ENCODE measurements around the gene HES2. TPM values are rescaled to one million over a fixed set of nuclear protein-coding genes. Genes with fewer than 3 reads are reported as not detected.
"Not testable (repeated sequence)": the region's sequence is repeated elsewhere in the genome, so short reads cannot be mapped to it uniquely, and the experiment has no call there.

The HES2 gene, protein sequence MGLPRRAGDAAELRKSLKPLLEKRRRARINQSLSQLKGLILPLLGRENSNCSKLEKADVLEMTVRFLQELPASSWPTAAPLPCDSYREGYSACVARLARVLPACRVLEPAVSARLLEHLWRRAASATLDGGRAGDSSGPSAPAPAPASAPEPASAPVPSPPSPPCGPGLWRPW
- polyA plus RNA-seq (ENCODE audit: insufficient read depth in 1 of 5, insufficient read length in 5 of 5, low replicate concordance in 1 of 5) = under 1 TPM; 0.04 to 0.24 (median 0.22) TPM
- long read RNA-seq, donor 1 = 0 reads
- long read RNA-seq, donor 2 = 0 reads
- long read RNA-seq, donor 3 = 0 reads
- long read RNA-seq, donor 4 = 0 reads
- long read RNA-seq, donor 5, partial matches to known transcripts = 0 of 1 reads
- long read RNA-seq, donor 5, other reads (novel, unspliced or antisense) = 0 of 1 reads
- long read RNA-seq, donor 6 = 0 reads
- long read RNA-seq, donor 7 = 0 reads
- long read RNA-seq, donor 8 = 0 reads

DNA sequence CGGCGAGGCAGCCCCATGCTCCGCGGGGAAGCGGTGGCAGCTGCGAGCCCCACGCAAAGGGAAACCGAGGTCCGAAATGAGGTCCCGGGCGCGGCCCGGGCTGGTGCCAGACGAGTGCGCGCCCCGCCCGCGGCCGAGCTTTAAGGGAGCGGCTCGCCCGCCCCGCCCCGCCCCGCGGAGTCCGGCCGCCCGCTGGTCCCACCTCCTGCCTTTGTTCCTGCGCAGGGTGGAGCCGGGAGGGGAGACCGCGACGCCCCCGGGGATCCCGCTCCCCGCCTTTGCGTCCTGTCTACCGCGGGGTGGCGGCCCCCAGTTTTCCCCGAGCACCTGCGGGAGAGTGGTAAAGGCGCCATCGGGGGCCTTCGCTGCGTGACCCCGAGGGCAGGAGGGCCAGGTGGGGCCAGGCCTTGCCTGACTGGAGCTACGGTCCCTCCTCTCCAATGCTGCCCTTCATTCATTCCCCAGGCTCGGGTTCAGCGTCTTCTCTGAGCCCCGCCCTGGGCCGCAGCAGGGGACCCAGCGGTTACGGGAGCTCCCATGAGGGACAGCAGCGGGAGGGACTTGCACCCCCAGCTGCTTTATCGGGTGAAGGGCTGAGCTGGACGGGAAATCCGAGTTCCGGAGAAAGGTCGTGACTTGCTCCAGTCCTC lies at the start of gene HES2:
TSS of gene HES2 (minus strand) at position 116 of the 650 bp plus-strand sequence. CDS start at position 17, 99 bp downstream.
- DNase-seq = no peak

DNA sequence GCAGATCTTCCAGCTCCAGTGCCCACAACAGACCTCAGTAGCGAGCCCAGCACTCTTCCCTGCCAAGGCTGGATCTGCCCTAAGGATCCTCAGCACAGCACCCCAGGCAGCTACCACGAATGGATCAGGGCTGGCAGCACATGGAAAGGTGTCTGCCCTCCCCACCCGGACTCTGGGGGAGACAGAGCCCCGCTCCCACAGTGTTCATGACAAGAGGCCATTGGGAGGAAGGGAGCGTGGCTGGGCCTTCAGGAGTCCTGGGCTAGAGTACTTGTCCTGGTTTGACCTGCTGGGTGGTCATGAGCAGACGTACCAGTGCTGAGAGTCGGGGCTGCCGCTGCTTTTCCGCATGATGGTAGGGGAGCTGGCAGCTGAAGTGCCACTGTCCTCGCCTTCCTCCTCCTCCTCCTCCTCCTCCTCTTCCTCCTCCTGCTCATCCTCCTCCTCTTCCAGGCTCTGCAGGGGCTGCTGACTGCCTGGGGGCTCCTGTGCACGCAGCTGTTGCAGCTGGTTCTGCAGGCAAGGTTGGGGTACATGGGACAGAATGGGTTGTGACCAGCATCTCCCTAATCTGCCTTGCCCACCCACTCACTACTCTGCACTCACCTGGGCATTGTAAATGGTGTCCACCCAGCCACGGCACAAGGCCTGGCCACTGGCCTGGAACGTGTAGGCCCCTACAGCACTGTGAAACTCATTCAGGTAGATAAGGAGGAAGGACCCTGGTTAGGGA lies 49.2 kb upstream of the HES2 start:
- no peak for DNase-seq

DNA sequence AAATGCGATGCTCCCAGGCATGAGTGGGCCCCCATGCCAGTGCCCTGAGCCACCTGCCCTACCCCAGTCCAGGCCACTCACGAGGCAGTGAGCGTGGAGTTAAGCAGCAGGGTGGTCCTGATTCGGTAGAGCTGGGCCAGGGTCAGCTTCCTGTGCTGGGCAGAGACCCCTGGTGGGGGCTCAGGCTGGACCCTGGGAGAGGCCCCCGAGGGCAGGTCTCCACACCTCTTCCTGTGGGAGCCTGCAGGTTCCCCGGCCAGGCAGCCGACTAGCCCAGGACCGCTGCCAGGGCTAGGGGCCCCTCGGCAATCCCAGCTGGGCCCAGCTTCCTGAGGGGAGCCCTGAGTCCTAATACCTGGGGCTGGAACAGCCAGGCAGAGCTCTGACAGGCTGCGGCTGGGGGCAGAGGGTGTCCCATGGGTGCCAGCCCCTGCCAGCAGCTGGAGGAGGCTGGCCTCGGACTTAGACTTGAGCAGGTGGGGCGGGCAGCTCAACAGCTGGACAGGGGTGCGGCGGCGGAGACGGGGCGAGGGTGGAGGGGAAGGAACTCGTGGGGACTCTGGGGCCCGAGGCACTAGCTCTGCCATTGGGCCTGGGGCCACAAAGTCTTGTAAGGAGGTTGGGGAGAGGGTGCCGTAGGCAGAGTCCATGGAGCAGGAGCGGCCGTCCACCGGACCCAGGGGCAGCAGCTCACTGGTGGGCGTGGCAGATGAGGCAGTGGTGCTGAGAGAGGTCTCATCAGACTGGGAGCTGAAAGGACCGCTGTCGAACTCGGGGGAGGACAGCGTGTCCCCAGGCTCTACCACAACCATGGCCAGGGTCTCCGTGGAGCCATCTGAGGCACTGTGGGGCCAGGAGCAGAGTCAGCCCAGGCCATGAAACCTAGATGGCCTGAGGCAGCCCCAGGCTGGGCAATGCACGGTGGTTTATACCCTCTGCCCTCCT lies 48.3 kb upstream of the HES2 start:
- DNase-seq = no peak

DNA sequence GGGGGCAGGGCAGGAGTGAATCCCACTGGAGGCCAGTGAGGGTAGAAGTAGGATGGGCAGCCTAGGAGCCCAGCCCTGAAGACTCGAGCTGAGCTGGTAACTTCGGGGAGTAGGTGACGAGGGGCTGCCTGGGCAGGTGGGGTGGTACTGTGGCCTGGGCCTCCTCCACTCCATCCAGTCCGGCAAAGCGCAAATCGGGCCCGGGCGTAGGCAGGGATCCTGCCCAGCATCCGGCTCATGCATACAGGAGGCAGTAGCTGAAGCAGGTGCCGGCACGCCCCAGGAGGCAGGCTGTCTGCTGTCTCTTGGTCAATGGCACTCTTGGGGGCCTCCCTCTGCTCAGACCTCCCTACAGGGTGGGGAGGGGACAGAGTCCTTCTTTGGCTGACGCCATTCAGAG lies 47.5 kb upstream of the HES2 start:
- no peak for DNase-seq

DNA sequence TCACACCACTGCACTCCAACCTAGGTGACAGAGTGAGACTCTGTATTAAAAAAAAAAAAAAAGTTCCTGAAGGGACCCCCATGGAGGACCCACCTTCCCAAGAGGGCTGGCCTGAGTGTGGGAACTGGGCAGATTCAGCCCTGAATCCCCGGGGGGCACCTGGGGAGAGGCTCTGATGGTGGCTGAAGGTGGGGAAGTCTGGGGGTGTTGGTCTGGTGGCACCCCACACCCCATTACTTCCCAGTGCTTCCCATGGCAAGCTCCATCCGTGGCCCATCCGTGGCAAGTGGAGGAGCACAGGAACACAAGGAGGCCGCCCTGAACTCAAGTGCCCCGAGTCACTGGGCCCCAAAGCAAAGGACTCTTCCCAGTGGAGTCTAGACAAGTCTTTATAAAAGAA lies 47.0 kb upstream of the HES2 start:
- DNase-seq = no peak

DNA sequence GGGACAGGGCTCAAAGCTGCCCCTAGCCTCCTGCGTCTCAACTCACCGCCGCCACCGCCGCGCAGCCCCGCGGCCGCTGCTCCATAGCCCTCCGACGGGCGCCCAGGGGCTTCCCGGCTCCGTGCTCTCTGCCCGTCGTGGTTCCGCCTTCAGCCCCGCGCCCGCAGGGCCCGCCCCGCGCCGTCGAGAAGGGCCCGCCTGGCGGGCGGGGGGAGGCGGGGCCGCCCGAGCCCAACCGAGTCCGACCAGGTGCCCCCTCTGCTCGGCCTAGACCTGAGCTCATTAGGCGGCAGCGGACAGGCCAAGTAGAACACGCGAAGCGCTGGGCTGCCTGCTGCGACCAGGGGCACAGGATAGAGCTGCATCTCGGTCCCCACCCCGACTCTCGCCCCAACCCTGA lies 46.3 kb upstream of the HES2 start, which contains the start of gene TNFRSF25:
TSS of gene TNFRSF25 (minus strand) at position 151 of the 400 bp plus-strand sequence. CDS start at position 85, 66 bp downstream.
- DNase-seq = no peak

DNA sequence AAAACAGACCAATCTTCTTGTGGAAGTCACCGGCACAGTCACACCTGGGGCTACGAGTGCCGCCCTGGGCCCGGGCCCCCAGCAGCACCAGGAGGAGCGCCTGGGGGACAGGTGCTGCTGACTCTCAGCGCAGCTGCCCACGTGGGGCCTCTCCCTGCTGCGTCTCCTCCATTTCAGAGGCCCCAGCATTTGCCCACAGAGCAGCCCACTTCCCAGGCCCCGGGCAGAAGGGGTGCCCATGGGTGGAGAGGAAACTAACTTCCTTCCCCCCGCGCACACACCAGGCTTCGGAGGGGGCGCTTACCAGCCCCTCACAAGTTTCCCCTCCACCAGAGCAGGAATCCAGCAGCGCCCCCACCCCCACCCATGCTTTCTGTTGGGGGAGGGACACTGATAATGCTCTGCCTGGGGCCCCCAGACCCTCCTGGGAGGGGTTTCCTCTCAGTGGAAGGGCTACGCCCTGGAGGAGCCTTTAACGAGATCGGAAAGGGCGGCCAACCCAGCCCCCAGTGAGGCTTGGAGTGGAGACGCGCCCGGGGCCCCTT lies 45.8 kb upstream of the HES2 start:
- no peak for DNase-seq

DNA sequence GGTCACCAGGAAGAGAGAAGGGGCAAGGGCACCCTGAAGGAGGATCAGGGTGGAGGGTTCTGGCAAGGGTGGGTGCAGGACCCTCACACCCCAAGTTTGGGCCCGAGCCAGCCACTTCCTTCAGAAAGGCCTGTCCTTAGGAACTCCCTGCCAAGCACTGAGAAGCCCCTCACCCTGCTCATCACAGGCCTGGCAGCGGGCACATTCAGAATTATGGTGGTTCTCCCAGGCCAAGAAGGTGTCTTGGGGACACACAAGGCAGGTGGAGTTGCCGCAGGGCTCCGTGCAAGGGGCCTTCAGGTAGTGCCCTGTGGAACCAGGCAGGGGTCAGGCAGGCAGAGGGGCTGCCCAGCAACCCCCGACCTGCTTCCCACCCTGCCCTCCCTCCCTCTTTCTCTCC lies 45.2 kb upstream of the HES2 start:
- DNase-seq = no peak

DNA sequence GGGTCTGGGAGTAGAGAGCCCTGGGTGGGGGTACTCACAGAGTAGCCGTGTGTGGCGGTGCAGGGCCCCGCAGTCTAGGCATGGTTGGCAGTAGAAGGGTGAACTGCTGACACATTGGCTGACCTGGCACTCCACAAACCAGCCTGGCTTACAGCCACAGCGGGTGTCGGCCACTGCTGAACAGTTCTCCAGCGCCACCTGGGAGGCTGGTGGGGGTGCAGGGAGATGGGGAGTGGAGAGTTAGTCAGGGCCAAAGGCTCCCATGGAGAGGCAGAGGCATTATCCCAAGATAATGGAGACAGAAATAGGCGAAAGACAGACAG lies 44.8 kb upstream of the HES2 start:
- DNase-seq = no peak

DNA sequence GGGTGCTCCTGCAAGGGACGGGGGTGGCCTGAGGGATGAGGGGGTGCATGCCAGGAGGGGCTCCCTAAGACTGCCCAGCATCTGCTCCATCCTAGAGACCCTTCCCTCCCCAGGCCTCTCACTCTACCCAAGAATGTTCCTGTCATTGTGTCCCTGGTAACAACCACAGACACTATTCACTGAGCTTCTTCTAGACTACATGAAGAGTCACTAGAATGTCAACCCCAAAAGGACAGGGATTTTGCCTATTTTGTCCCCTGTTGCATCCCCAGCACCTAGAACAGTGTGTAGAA lies 43.3 kb upstream of the HES2 start:
- DNase-seq = no peak

DNA sequence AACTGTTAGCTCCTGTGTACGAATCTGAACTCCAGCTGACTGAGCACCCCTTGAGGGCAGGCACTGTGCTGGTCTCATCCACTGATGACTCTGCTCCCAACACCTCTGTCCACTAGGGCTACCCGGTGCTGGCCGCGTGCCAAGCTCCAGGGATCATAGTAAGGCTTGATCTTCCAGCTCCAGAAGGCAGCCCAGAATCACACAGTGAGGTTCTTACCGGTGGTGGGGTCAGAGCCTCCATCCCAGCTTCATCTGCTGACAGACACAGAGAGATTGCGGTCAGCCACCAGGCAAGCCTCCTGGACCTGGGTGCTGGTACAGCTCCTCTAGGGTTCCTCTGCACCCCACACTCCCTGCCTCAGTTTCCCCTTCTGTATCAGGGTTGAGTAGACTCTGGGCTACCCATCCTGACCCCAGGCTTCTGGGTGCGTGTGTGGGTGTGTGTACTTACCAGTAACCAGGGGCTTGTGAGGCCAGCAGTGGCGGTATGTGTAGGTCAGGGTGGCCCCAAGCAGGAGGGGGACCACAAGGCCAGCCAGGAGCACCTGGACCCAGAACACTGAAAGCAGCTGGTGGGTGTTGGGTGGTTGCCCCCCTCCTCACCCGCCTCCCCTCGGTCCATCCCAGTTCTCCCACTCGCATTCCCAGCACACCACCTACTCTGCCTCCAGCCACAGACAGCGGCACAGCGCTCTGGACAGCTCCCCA lies 42.8 kb upstream of the HES2 start:
- DNase-seq = no peak

DNA sequence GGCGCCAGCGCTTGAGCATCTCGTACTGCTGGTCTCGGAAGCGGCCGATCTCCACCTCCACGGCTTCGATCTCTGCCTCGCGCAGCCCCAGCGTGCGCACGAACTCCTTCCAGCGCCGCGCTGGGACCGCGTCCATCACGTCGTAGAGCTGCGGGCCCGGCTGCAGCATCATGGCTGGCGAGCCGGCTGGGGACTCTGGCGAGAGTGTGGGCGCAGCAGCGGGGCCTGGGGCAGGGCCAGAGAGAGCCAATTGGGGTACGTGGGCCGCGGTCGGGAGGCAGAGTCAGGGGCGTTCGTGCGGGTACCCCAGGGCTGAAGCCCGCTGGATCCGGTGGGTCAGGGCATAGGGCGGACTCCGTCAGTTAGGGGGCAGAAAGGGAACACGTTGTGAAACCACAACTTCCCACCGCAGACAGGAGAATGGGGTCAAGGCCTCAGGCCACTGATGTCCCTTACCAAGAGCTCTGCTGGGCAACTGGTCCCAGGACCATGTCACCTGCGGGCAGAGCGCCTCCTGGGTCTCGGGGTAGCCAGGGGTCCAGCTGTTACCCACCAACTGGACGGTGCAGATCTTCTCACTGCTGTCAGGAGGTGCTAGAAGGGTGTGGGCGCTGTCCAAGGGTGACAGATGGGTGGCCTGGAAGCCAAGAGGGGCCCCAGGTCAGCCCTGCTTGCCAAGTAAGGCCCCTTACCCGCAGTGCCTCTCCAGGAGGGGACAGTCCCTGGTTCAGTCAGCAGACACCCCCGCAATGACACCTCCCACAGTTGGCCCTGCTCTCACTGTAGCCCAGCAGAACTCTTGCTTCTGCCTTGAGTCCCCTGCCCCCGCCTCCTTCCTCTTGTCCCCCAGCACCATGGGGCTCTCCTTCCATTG lies 42.1 kb upstream of the HES2 start:
- no peak for DNase-seq

DNA sequence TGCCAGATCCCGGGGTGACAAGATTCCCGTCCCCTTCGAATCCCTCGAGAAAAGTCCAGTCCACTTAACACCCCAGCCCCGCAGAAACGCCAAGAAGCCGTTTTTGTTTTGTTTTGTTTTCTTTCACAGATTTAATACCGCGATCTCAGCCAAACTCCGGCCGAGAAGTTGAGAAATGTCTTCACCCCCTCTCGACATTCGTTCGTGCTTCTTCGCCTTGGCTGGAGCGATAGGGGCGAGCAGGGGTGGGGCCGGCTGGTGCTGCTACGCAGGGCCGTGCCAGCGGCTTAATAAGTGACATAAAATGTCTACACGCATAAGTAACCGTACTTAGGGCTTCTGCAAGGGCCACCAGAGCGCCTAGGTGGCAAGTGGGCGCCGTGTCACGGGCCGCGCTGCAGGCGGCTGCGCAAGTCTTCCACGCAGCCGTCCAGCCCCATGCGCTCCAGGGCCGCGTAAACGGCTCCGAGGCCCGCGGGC lies 41.4 kb upstream of the HES2 start:
- no peak for DNase-seq

DNA sequence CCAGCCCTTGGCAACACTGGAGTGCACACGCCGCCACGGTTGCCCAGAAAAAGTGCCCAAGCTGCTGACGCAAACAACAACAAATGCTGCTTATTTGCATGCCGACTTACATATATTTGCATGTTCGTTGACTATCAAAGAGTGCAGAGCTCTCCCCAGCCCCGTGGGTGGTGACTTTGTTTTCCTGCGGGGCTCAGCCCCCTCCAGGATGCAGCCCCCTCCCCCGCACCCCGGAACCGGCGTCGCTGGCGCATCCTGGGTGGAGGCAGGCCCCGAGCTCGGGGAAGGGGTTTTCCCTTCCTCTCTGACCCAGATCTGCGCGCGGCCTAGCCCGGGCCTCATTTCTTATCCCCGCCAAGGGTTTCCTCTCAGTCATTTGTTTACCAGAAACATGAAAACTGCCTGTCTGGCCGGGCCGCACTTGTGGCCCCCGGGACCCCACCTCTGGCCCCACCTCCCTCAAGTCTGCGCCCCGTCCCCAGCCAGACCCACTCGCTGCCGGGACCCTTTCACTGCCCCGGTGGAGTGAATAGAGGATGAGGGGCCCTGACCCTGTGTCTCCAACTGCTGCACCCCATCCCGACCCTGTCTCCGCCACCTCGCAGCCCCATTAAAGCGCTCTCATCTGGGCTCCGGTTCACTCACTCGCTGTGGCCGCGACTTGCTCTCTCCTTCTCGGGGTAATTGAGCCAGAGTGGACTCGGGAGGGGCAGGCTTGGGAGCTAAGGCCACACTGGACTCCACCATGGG lies 40.8 kb upstream of the HES2 start:
- no peak for DNase-seq

DNA sequence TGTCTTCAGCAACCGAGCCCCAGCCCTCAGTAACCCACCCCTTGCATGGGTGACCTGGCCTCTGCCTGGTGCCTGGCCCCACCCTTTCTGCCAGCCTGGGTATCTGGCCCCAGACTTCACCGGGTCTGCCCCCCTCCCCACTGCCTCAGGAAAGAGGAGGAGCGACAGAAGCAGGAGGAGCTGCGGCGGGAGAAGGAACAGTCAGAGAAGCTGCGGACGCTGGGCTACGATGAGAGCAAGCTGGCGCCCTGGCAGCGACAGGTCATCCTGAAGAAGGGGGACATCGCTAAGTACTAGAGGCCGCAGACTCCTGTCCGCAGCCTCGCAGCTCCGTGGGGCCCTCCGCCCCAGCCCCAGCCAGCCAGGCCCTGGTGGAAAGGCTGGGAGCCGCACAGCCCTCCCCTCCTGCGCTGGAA lies 40.1 kb upstream of the HES2 start:
- no peak for DNase-seq

DNA sequence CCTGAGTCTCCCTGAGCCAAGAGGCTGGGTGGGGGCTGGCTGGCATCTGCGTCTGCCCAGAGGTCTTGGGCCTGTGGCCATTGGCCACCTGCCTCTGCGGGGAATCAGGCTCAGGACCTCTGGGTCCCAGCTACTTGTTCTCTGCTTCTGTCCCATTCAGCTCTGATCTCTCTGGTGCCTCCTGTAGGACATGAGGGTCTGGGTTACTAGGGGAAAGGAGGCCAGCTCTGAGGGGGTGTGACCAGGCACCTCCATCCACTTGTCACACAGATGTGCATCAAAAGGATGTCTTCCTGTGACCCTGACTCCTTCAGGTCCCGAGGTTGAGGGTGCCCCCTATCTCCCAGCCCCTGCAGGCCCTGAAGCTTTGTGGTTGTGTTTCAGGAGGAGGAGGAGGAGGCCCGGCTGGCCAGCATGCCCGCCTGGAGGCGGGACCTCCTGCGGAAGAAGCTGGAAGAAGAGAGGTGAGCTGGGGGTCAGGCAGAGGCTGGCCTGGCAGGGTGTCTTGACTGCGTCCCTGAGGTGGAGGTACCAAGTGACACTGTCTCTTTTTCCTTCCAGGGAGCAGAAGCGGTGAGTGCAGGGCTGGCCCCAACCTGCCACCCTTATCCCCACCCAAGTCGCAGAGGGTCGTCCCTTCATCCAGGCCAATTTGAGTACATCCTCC lies 37.2 kb upstream of the HES2 start:
- no peak for DNase-seq

DNA sequence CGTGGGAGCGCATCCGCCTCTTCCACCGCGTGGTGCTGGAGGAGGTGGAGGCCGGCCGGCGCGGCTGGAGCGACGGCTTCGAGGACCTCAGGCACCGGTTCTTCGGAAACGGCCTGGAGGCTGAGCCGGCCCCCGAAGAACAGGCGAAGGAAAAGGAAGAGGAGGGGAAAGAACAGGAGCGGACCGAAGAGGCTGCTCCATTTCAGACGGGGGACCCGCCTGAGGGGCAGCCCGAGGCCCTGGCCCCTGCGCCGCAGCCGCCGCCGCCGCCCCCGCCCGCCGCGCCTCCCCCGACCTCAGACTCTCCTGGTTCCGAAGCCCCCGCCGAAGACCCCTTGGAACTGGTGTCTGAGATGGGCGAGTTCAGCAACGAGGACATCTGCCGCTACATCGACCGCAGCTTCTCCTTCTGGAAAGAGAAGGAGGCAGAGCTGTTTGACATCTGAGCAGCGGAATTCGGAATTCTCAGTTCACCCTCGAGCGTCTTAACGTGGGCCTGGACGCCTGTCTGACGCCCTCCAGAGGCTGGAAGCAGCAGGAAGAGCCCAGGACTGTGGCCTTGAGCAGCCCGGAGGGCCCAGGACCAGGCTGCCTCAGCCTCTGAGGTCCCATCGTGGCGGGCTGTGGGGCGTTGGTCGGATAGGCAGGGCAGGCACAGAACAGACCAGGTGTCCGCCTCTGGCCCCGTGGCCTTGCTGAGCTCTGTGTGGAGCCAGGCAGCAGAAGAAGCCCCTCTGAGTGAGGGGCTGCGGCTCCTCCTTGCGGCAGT lies 36.2 kb upstream of the HES2 start:
- not testable (repeated sequence) for DNase-seq
